Measurements from ENCODE around the gene NACC1.

GRCh38 chr19:13078897-13079541, 39.0 kb upstream of the NACC1 start:
- TF ChIP-seq CTCF (IDR thresholded peaks at IDR 0.05) (no peak), POLR2A (IDR thresholded peaks at IDR 0.05) (no peak)

Measured in vagina (tissue), 2 donors.